GM12875 (cell line): ENCODE measurements around the gene FBXO11.
A peak's percentile ranks its signal among the peaks of the same experiment; 100 is the strongest.
"Not testable (repeated sequence)": the region's sequence is repeated elsewhere in the genome, so short reads cannot be mapped to it uniquely, and the experiment has no call there.

Experiments used
- H3K4me3 ChIP-seq: one replicate; pipeline ENCODE4 v1.5.1; 2011; ENCODE audit warnings: low read depth, low read length, control low read depth
- TF ChIP-seq, protein P1 (sequence below): IDR thresholded peaks from 2 replicates; pipeline ENCODE4 v1.5.1; 2011; ENCODE audit warnings: low read depth, mild to moderate bottlenecking, control low read depth, inconsistent platforms, low read length, moderate library complexity, borderline replicate concordance; ENCODE audit not compliant: insufficient read depth

FBXO11 gene

DNA sequence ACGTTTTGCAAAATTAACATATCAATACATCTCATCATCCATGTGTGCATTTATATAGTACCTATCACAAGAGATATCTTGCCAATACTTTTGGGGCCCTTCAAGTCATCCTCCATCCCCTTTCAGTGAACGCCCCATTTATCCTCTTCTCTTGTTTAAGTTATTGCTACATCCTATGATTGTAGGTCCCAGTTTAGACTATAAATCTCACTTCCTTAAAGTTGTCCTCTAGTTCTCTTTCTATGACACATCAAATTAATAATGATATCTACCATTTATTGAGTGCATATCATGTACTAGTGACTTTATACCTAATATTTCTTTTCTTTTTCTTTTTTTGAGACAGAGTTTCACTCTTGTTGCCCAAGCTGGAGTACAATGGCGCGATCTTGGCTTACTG, 28.8 kb upstream of the FBXO11 start:
- no peak overlapping the region for H3K4me3 ChIP-seq
- TF ChIP-seq, protein P1, sequence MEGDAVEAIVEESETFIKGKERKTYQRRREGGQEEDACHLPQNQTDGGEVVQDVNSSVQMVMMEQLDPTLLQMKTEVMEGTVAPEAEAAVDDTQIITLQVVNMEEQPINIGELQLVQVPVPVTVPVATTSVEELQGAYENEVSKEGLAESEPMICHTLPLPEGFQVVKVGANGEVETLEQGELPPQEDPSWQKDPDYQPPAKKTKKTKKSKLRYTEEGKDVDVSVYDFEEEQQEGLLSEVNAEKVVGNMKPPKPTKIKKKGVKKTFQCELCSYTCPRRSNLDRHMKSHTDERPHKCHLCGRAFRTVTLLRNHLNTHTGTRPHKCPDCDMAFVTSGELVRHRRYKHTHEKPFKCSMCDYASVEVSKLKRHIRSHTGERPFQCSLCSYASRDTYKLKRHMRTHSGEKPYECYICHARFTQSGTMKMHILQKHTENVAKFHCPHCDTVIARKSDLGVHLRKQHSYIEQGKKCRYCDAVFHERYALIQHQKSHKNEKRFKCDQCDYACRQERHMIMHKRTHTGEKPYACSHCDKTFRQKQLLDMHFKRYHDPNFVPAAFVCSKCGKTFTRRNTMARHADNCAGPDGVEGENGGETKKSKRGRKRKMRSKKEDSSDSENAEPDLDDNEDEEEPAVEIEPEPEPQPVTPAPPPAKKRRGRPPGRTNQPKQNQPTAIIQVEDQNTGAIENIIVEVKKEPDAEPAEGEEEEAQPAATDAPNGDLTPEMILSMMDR: no peak

DNA sequence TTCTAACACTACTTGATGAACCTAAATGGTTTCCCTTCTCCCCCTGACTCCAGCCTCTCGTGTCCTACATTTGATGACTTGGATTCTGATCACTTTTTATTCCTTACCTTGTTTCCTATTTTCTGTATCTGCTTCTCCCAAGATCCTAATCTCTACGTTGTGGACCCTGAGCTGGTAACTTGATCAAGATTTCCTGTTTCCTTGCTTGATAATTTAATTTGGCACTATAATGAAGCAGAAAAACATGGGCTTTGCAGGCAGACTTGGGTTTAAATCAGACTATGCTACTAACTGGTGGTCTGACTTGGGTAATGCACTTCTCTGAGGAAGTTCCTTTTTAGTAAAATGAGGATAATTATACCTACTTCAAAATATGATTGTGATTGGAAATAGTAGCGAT, 11.7 kb upstream of the FBXO11 start:
- no peak overlapping the region for H3K4me3 ChIP-seq
- TF ChIP-seq, protein P1: no peak

DNA sequence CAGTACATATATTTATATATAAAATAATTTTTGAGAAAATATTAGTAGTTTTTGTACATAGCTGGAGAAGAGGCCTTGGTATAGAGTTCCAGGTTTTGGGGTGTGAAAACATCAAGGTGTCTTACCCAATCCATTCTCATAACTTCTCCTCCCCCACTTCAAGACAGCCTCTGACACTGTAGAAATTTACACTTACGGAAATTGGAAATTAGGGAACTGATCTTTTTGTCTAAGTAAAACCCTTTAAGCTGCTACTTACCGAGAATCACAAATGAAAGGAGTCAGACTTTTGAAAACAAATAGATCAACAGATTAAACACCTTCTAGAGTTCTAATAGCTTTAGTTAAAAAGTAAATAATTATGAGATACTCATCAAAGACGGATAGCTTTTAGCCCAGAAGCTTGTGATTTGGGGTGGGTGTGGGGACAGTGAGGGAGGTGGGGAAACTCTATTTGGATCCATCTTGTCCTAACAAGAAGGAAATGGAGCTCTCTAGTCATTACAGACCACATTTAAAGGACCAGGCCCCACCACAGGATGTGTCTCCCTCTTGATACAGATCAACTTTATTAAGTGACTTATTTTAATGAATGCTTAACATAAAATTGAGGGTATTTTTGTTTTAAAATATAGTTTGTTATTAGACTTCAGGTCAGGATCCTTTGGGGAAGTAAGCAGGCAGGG, 11.1 kb upstream of the FBXO11 start:
- TF ChIP-seq, protein P1: no peak

DNA sequence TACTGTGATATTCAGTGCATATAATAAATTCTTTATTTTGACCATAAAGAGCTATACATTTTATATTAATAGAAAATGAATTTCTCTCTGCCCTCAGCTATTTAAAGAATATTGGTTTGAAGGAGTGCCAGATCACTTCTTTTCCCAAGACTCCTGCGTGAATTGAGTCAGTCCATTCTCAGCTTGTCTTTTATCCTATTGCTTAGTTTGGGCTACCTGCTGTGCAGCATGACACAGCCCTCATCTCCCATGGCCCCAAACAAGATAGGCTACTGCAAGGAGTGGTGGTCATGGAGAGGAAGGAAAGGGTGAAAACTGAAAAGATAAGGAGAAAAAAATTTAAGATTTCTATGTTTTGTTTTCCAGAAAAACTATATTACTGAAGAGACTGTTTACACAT, 10.1 kb upstream of the FBXO11 start:
- H3K4me3 ChIP-seq: no peak overlapping the region
- TF ChIP-seq, protein P1: no peak

More for the DNA sequence above, 11.1 kb upstream of the FBXO11 start:
- H3K4me3 ChIP-seq: no peak overlapping the region

DNA sequence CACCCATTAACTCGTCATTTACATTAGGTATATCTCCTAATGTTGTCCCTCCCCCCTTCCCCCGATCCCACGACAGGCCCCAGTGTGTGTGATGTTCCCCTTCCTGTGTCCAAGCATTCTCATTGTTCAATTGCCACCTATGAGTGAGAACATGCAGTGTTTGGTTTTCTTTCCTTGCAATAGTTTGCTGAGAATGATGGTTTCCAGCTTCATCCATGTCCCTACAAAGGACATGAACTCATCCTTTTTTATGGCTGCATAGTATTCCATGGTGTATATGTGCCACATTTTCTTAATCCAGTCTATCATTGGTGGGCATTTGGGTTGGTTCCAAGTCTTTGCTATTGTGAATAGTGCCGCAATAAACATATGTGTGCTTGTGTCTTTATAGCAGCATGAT, 4.4 kb upstream of the FBXO11 start:
- not testable (repeated sequence) for H3K4me3 ChIP-seq

DNA sequence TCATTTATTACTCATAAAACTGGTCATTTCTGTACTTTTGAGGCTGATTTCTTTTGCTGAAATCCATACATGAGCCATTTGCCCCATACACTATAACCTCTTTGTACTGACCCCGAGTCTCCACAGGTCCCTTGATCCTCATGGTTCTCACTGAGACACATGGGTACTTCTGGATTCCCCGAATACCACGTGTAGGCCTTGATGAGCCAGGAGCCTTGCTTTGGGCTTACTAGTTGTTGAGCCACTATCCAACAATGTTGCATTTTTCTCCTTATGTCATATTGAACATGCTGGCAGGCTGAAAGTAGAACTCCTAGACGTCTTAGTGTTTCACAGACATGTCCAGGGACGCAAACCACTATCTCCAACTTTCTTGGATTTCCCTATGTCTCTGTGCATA, 2.4 kb upstream of the FBXO11 start:
- H3K4me3 ChIP-seq: no peak overlapping the region
- TF ChIP-seq, protein P1: no peak

DNA sequence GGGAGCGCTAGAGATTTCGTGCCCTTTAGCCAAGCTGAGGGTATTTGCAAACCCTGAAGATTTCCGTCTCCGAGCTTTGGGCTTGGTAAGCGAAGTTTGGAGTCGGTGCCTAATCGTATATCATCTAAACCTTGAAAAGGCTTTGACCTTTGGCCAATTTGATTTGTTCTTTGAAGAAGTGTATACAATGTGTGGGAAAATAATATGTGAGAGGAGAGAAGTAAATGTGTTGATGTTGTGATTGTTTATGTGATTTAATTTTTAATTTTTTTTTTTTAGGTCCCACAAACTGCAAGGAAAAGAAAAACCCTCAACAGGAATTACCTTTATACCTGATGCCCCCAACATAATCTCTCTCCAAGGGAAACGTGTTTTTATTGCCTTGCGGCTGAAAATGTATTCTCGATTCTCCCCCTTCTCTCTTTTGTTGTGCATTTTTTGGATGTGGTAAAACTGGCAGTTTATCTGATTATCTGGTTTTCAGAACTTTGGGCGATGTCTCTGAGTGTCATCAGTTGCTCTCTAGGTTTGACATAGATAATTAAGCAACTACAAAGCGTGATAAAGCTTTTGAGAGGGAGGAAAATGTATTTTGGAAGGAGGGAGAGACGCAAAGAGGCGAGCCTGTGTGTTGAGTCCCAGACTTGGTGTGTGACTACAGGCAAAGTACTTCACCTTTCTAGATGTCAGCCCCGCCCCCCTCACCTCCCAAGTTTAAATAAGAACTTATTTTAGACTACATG, 912 bp upstream of the FBXO11 start:
- H3K4me3 ChIP-seq: peak overlapping the region; percentile 50
- TF ChIP-seq, protein P1: no peak; the same call in 1 of the 2 replicates
